ENCODE results near the gene GALNT7. TPM values are rescaled to one million over a fixed set of nuclear protein-coding genes. Genes with fewer than 3 reads are reported as not detected.
"Not testable (repeated sequence)": the region's sequence is repeated elsewhere in the genome, so short reads cannot be mapped to it uniquely, and the experiment has no call there.

The GALNT7 gene
- 1 to 10 TPM; 1.3 to 3.2 (median 2.1) TPM for total RNA-seq
- polyA plus RNA-seq: 1 to 10 TPM in 1 of 3 donors, under 1 TPM in 2; 0.69 to 1.6 (median 0.99) TPM
- long read RNA-seq, donor 1, full-length matches to known transcripts: 1 of 2 reads
- long read RNA-seq, donor 1, partial matches to known transcripts: 0 of 2 reads
- long read RNA-seq, donor 1, other reads (novel, unspliced or antisense): 1 of 2 reads
- long read RNA-seq, donor 2, full-length matches to known transcripts: 1 of 2 reads
- long read RNA-seq, donor 2, partial matches to known transcripts: 0 of 2 reads
- long read RNA-seq, donor 2, other reads (novel, unspliced or antisense): 1 of 2 reads

- peak within 1 kb of the TSS; percentile 81 for H3K4me3 ChIP-seq
- intact Hi-C loops (cut with DNase I): no loop called here
- DNase-seq (peak; percentile 45 to 71), ATAC-seq (peak; percentile 33 to 72 (median 52))
- peak within 1 kb of the TSS; percentile 69 for H3K27ac ChIP-seq
- H3K36me3 ChIP-seq (ENCODE audit: insufficient read depth in 1 of 2, low read depth in 1 of 2): no peaks in the 10 kb centered on the region
- peaks cover 6% of the 10 kb centered on the region for H3K4me1 ChIP-seq
- no peak for TF ChIP-seq CTCF (IDR thresholded peaks at IDR 0.05)
- no peaks in the 10 kb centered on the region for H3K9me3 ChIP-seq
- 0% methylated on average over 45 to 64 of the region's 64 CpGs for WGBS, 3 donors
- H3K27me3 ChIP-seq (ENCODE audit: insufficient read depth in 3 of 3, low read length in 2 of 3): peaks cover 0 to 31% (median 0%) of the 10 kb centered on the region in 3 donors
Observed at GRCh38 chr4:173168396-173169177, at the start of gene GALNT7. TSS of gene GALNT7 (plus strand) at chr4:173168811. CDS start at chr4:173168836, 25 bp downstream.

- WGBS, 3 donors: 89 to 93% (median 91%) methylated on average over 2 of the region's 2 CpGs
- H3K27ac ChIP-seq; H3K4me3 ChIP-seq; intact Hi-C loops (cut with DNase I); DNase-seq; H3K4me1 ChIP-seq; H3K36me3 ChIP-seq (ENCODE audit: insufficient read depth in 1 of 2, low read depth in 1 of 2); H3K9me3 ChIP-seq; H3K27me3 ChIP-seq (ENCODE audit: insufficient read depth in 3 of 3, low read length in 2 of 3); ATAC-seq: not testable (repeated sequence)
Observed at GRCh38 chr4:173118819-173119218, 49.8 kb upstream of the GALNT7 start.

DNA sequence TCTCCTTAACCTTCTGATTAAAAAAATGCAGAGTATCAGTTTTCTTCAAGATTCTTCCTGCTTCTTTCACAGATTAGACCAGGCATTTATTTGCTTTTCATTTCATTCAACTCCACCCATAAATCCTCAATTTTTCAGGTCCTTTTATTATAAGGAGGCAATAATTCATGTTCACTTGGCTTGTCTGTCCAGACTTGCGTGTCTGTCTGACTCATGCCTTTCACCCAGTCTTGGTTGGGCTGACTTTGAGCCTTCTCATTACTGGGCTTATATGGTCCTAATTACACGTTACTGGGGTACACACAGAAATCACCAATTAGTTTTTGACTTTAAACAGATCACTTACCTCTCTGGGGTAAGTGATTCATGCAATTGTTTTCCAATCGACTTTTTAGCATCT, 48.8 kb upstream of the GALNT7 start:
- intact Hi-C loops (cut with DNase I): no loop called here
- TF ChIP-seq CTCF (IDR thresholded peaks at IDR 0.05): no peak
- no peaks in the 10 kb centered on the region for H3K27me3 ChIP-seq (ENCODE audit: insufficient read depth in 3 of 3, low read length in 2 of 3)
- DNase-seq (no peak), ATAC-seq (no peak)
- H3K9me3 ChIP-seq: peaks cover 3% of the 10 kb centered on the region
- H3K4me3 ChIP-seq: no peak overlapping the region
- no peaks in the 10 kb centered on the region for H3K36me3 ChIP-seq (ENCODE audit: insufficient read depth in 1 of 2, low read depth in 1 of 2)
- WGBS, 3 donors: 70 to 84% (median 72%) methylated on average over 3 of the region's 3 CpGs
- no peak overlapping the region for H3K27ac ChIP-seq
- no peaks in the 10 kb centered on the region for H3K4me1 ChIP-seq

DNA sequence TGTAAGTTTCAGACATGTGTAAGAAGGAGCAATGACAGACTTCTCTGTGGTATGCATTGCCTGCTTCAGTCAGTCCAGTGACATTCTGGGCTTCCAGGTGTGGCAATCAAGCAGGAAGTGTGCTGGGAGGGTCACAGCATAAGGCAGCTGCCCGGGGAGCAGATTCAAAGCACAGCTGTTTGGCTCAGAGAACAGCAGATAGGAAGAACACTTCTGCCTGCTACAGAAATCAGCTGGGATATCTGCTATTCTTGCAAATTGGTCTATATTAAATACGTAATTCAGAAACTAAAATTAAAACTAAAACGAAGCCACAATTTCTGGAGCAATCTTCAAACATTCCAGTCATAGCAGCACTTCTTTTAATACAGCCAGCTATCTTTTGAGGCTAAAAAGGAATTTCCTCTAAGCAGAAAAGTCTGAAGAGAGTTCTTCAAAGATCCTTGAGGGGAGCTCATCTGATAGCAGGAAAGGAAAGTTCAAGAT, 47.5 kb upstream of the GALNT7 start:
- Histone ChIP-seq H3K4me3 (no peak overlapping the region), H3K4me1 (no peaks in the 10 kb centered on the region), H3K27ac (no peak overlapping the region), H3K27me3 (ENCODE audit: insufficient read depth in 3 of 3, low read length in 2 of 3) (no peaks in the 10 kb centered on the region), H3K36me3 (ENCODE audit: insufficient read depth in 1 of 2, low read depth in 1 of 2) (no peaks in the 10 kb centered on the region), H3K9me3 (peaks cover 3% of the 10 kb centered on the region)
- intact Hi-C loops (cut with DNase I): no loop called here
- ATAC-seq (no peak), DNase-seq (peak in 1 of 2 donors; percentile 15)
- WGBS, 3 donors: 11 to 24% (median 15%) methylated on average over 3 of the region's 3 CpGs
- no peak for TF ChIP-seq CTCF (IDR thresholded peaks at IDR 0.05)

DNA sequence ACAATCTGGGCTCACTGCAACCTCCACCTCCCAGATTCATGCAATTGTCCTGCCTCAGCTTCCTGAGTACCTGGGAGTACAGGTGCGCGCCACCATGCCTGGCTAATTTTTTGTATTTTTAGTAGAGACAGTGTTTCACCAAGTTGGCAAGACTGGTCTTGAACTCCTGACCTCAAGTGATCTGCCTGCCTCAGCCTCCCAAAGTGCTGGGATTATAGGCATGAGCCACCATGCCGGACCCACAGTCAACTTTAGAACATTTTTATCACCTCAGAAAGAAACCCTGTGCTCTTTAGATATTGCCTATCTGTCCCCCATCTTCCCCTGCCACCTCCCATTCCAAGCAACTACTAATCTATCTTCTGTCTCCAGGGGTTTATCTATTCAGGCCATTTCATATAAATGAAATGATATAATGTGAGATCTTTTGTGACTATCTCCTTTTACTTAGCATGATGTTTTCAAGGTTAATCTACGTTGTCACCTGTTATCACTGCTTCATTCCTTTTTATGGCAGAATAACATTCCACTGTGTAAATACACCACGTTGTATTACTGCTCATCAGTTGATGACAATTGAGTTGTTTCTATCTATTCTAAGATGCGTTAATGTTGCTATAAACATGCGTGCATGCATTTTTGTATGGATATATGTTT, 44.3 kb upstream of the GALNT7 start:
- 94 to 97% (median 96%) methylated on average over 7 of the region's 7 CpGs for WGBS, 3 donors
- Histone ChIP-seq H3K4me3 (no peak overlapping the region), H3K9me3 (no peaks in the 10 kb centered on the region), H3K27me3 (ENCODE audit: insufficient read depth in 3 of 3, low read length in 2 of 3) (no peaks in the 10 kb centered on the region), H3K27ac (no peak overlapping the region), H3K4me1 (no peaks in the 10 kb centered on the region), H3K36me3 (ENCODE audit: insufficient read depth in 1 of 2, low read depth in 1 of 2) (no peaks in the 10 kb centered on the region)
- no peak for TF ChIP-seq CTCF (IDR thresholded peaks at IDR 0.05)
- intact Hi-C loops (cut with DNase I): no loop called here
- DNase-seq (no peak), ATAC-seq (no peak)

Measured in psoas muscle (tissue), 8 donors.